Endothelial cell (in vitro differentiated cells): Measurements from ENCODE around the gene NTF4. TPM values are rescaled to one million over a fixed set of nuclear protein-coding genes. Genes with fewer than 3 reads are reported as not detected.

Source experiments
- DNase-seq: peaks from one replicate; pipeline ENCODE4 v3.0.0; 2021; ENCODE audit warnings: low spot score
- H3K27ac Mint-ChIP-seq: one replicate; pipeline ENCODE4 v1.8.0; 2021; ENCODE audit warnings: mixed read lengths, inconsistent platforms; ENCODE audit not compliant: unreplicated experiment
- H3K27me3 Mint-ChIP-seq: one replicate; pipeline ENCODE4 v1.8.0; 2021; ENCODE audit warnings: mild to moderate bottlenecking, moderate library complexity, mixed read lengths, inconsistent platforms; ENCODE audit not compliant: unreplicated experiment
- H3K36me3 Mint-ChIP-seq: one replicate; pipeline ENCODE4 v1.8.0; 2021; ENCODE audit warnings: mild to moderate bottlenecking, low read depth, mixed read lengths, inconsistent platforms; ENCODE audit not compliant: unreplicated experiment
- H3K4me1 Mint-ChIP-seq: one replicate; pipeline ENCODE4 v1.8.0; 2021; ENCODE audit warnings: mild to moderate bottlenecking, mixed read lengths, inconsistent platforms; ENCODE audit not compliant: unreplicated experiment
- H3K4me3 Mint-ChIP-seq: one replicate; pipeline ENCODE4 v1.8.0; 2021; ENCODE audit warnings: mild to moderate bottlenecking, mixed read lengths, inconsistent platforms; ENCODE audit not compliant: unreplicated experiment
- H3K9me3 Mint-ChIP-seq: one replicate; pipeline ENCODE4 v1.8.0; 2021; ENCODE audit warnings: mixed read lengths, inconsistent platforms; ENCODE audit not compliant: unreplicated experiment
- CTCF ChIP-seq: fragments of 200-600 bp; sonication (generic); IDR thresholded peaks from one replicate; pipeline ENCODE4 v1.5.0; 2021; ENCODE audit warnings: antibody characterized with exemption; ENCODE audit not compliant: unreplicated experiment
- total RNA-seq: library from RNA; stranded (reverse); fragmentation: NEBNext Ultra II Directional; extraction: Animal tissue kit (Norgen Biotek cat#: 25700); gene quantifications from one replicate; pipeline ENCODE4 v1.2.1, GENCODE V29; 2021; ENCODE audit not compliant: unreplicated experiment

Gene NTF4
- total RNA-seq, 1 donor from 2014 or later: not detected

DNA sequence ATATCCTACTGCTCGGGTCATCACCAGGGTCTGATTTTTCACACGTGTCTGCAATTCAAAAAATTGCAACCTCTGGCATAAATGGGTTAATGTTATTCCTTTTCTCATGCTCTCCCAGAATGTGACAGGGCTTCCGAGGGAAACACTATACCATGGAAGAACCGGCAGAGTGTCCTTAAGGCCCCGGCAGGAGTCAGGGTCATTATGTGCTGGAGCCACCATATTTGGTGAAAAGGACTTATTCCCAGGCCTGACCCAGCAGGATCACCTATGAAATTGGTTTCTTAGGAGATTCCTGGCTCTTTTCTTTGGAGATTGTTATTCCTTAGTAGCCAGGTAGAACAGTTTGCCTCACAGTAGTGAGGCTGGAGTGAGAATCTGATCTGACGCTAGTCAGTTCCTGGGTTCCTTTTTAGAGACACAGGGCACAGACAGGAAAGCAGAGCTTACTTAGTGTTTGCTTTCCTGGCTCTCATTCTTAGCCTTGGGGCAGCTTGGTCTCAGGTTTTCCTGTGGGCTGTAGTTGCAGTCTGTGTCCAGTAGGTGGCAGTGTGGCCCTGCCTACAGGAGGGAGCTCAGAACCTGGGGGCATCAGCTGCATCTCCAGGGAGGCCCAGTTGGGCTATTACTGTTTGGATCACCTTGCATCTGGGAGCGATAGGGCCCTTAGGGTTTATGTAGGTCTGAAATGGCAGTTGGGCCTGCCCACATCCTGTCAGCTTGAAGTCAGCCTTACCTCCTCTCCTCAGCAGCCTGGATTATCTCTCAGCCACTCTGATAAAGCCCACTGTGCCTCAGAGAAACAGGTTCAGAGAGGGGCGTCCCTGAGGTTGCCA lies 33.1 kb upstream of the NTF4 start:
- Mint-ChIP-seq H3K27me3 (peaks cover 3% of the 10 kb centered on the region), H3K4me3 (no peak overlapping the region), H3K27ac (peak overlapping the region; percentile 72), H3K36me3 (peaks cover 39% of the 10 kb centered on the region), H3K4me1 (peaks cover 6% of the 10 kb centered on the region), H3K9me3 (no peaks in the 10 kb centered on the region)
- DNase-seq: peak; percentile 84
- peak; percentile 98 for TF ChIP-seq CTCF

- Mint-ChIP-seq H3K27me3 (peaks cover 9% of the 10 kb centered on the region), H3K4me1 (peaks cover 9% of the 10 kb centered on the region), H3K4me3 (no peak overlapping the region), H3K36me3 (peaks cover 43% of the 10 kb centered on the region), H3K9me3 (no peaks in the 10 kb centered on the region), H3K27ac (no peak overlapping the region)
- no peak for TF ChIP-seq CTCF
- DNase-seq: no peak
Observed at GRCh38 chr19:49094505-49095482, 30.2 kb upstream of the NTF4 start.

DNA sequence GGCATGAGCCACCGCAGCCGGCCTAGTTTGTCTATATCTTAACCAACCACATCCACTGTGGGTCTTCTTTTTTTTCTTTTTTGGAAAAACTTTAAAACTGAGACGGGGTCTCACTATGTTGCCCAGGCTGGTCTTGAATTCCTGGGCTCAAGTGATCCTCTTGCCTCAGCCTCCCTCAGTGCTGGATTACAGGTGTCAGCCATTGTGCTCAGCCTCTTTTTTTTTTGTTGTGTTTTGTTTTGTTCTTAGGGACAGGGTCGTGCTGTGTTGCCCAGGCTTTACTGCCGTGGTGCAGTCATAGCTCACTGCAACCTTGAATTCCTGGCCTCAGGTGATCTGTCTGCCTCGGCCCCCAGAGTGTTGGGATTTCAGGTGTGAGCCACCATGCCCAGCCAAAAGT lies 28.1 kb upstream of the NTF4 start:
- H3K4me3 Mint-ChIP-seq: no peak overlapping the region
- no peaks in the 10 kb centered on the region for H3K9me3 Mint-ChIP-seq
- H3K4me1 Mint-ChIP-seq: peaks cover 12% of the 10 kb centered on the region
- H3K27me3 Mint-ChIP-seq: peaks cover 9% of the 10 kb centered on the region
- no peak for DNase-seq
- TF ChIP-seq CTCF: no peak
- peaks cover 35% of the 10 kb centered on the region for H3K36me3 Mint-ChIP-seq
- no peak overlapping the region for H3K27ac Mint-ChIP-seq

- H3K27ac Mint-ChIP-seq: peak overlapping the region; percentile 48
- H3K4me1 Mint-ChIP-seq: peaks cover 10% of the 10 kb centered on the region
- peak overlapping the region; percentile 60 for H3K4me3 Mint-ChIP-seq
- H3K27me3 Mint-ChIP-seq: peaks cover 9% of the 10 kb centered on the region
- no peak for DNase-seq
- no peak for TF ChIP-seq CTCF
- H3K36me3 Mint-ChIP-seq: peaks cover 37% of the 10 kb centered on the region
- H3K9me3 Mint-ChIP-seq: no peaks in the 10 kb centered on the region
Observed at GRCh38 chr19:49091391-49092038, 26.9 kb upstream of the NTF4 start.
